Mesodermal cell (in vitro differentiated cells): ENCODE results near the gene SACM1L.
"Not testable (repeated sequence)": the region's sequence is repeated elsewhere in the genome, so short reads cannot be mapped to it uniquely, and the experiment has no call there.

Source experiments
- H3K27ac ChIP-seq: 2 replicates; pipeline ENCODE4 v1.7.0; 2013; ENCODE audit warnings: mild to moderate bottlenecking, low read depth, low read length, moderate library complexity; ENCODE audit not compliant: severe bottlenecking
- H3K36me3 ChIP-seq: 2 replicates; pipeline ENCODE4 v1.7.1; 2013; ENCODE audit warnings: mild to moderate bottlenecking, low read length, moderate library complexity; ENCODE audit not compliant: control insufficient read depth, insufficient read depth
- H3K4me1 ChIP-seq: one replicate; pipeline ENCODE4 v1.7.1; 2013; ENCODE audit warnings: mild to moderate bottlenecking, low read length; ENCODE audit not compliant: insufficient read depth, control insufficient read depth, poor library complexity, severe bottlenecking
- H3K4me3 ChIP-seq: 2 replicates; pipeline ENCODE4 v1.7.0; 2013; ENCODE audit warnings: low read length, control low read depth, mild to moderate bottlenecking; ENCODE audit not compliant: insufficient read depth, poor library complexity, severe bottlenecking; ENCODE audit errors: extremely low read depth
- H3K9me3 ChIP-seq: 2 replicates; pipeline ENCODE4 v1.7.1; 2013; ENCODE audit warnings: mild to moderate bottlenecking, low read length, moderate library complexity; ENCODE audit not compliant: control insufficient read depth
- WGBS, 2 experiments: methylation state at CpG; one replicate each; pipeline ENCODE4 v1.1.5; 2013; ENCODE audit warnings: missing lambda C conversion rate in 2 of 2; ENCODE audit not compliant: insufficient coverage in 2 of 2; 5-methylcytosine and 5-hydroxymethylcytosine counted together

The SACM1L gene

GRCh38 chr3:45692866-45693265 is 3.7 kb downstream of the SACM1L start:
- H3K36me3 ChIP-seq: peaks cover 47% of the 10 kb centered on the region
- H3K4me1 ChIP-seq: peaks cover 14% of the 10 kb centered on the region
- 100% methylated on average over 1 to 2 of the region's 3 CpGs for WGBS, 2 experiments
- no peak overlapping the region for H3K4me3 ChIP-seq
- H3K9me3 ChIP-seq: no peaks in the 10 kb centered on the region
- H3K27ac ChIP-seq: no peak overlapping the region

- 80% methylated on average over 1 of the region's 3 CpGs for WGBS, 2 experiments
- peaks cover 14% of the 10 kb centered on the region for H3K4me1 ChIP-seq
- H3K36me3 ChIP-seq: peaks cover 47% of the 10 kb centered on the region
- no peak overlapping the region for H3K4me3 ChIP-seq
- H3K27ac ChIP-seq: no peak overlapping the region
- H3K9me3 ChIP-seq: no peaks in the 10 kb centered on the region
These were observed 4.8 kb downstream of the SACM1L start for GRCh38 chr3:45693941-45694521.

- not testable (repeated sequence) for H3K4me3 ChIP-seq, H3K27ac ChIP-seq, H3K9me3 ChIP-seq
- 93 to 100% methylated on average over 2 of the region's 4 CpGs for WGBS, 2 experiments
- H3K36me3 ChIP-seq: peaks cover 49% of the 10 kb centered on the region
- peaks cover 14% of the 10 kb centered on the region for H3K4me1 ChIP-seq
These were observed 6.0 kb downstream of the SACM1L start for GRCh38 chr3:45695166-45695565.

- peaks cover 25% of the 10 kb centered on the region for H3K36me3 ChIP-seq
- no peaks in the 10 kb centered on the region for H3K9me3 ChIP-seq
- 80 to 94% methylated on average over 1 to 3 of the region's 6 CpGs for WGBS, 2 experiments
- no peak overlapping the region for H3K27ac ChIP-seq
- H3K4me3 ChIP-seq: no peak overlapping the region
- H3K4me1 ChIP-seq: no peaks in the 10 kb centered on the region
These were observed 11.4 kb downstream of the SACM1L start for GRCh38 chr3:45700570-45701073.

GRCh38 chr3:45701172-45701867 is 12.1 kb downstream of the SACM1L start:
- H3K4me1 ChIP-seq: no peaks in the 10 kb centered on the region
- no peaks in the 10 kb centered on the region for H3K9me3 ChIP-seq
- H3K27ac ChIP-seq: no peak overlapping the region
- WGBS, 2 experiments: 59 to 71% methylated on average over 5 to 7 of the region's 9 CpGs
- H3K36me3 ChIP-seq: peaks cover 23% of the 10 kb centered on the region
- H3K4me3 ChIP-seq: no peak overlapping the region

- H3K9me3 ChIP-seq: no peaks in the 10 kb centered on the region
- no peak overlapping the region for H3K4me3 ChIP-seq
- peaks cover 26% of the 10 kb centered on the region for H3K36me3 ChIP-seq
- no peaks in the 10 kb centered on the region for H3K4me1 ChIP-seq
- H3K27ac ChIP-seq: no peak overlapping the region
- 92 to 100% methylated on average over 1 to 4 of the region's 4 CpGs for WGBS, 2 experiments
These were observed 15.2 kb downstream of the SACM1L start for GRCh38 chr3:45704301-45704943.

- Histone ChIP-seq H3K4me3 (no peak overlapping the region), H3K27ac (no peak overlapping the region), H3K4me1 (no peaks in the 10 kb centered on the region), H3K36me3 (peaks cover 26% of the 10 kb centered on the region), H3K9me3 (no peaks in the 10 kb centered on the region)
- WGBS, 2 experiments: 79 to 100% methylated on average over 1 to 2 of the region's 2 CpGs
These were observed 16.9 kb downstream of the SACM1L start for GRCh38 chr3:45705839-45706808.

GRCh38 chr3:45711931-45712330 is 22.7 kb downstream of the SACM1L start:
- H3K36me3 ChIP-seq: peaks cover 56% of the 10 kb centered on the region
- WGBS, 2 experiments: 97 to 100% methylated on average over 4 of the region's 4 CpGs
- peak overlapping the region; percentile 80 for H3K27ac ChIP-seq
- H3K9me3 ChIP-seq: no peaks in the 10 kb centered on the region
- no peak overlapping the region for H3K4me3 ChIP-seq
- H3K4me1 ChIP-seq: peaks cover 17% of the 10 kb centered on the region

GRCh38 chr3:45712434-45713110 is 23.4 kb downstream of the SACM1L start:
- Histone ChIP-seq H3K27ac (peak overlapping the region; percentile 80), H3K4me3 (no peak overlapping the region), H3K9me3 (no peaks in the 10 kb centered on the region), H3K4me1 (peaks cover 17% of the 10 kb centered on the region), H3K36me3 (peaks cover 57% of the 10 kb centered on the region)
- 81 to 82% methylated on average over 6 to 7 of the region's 7 CpGs for WGBS, 2 experiments

- 84 to 94% methylated on average over 2 of the region's 2 CpGs for WGBS, 2 experiments
- H3K4me3 ChIP-seq: no peak overlapping the region
- H3K27ac ChIP-seq: no peak overlapping the region
- H3K36me3 ChIP-seq: peaks cover 63% of the 10 kb centered on the region
- H3K9me3 ChIP-seq: no peaks in the 10 kb centered on the region
- H3K4me1 ChIP-seq: peaks cover 17% of the 10 kb centered on the region
These were observed 26.7 kb downstream of the SACM1L start for GRCh38 chr3:45715945-45716344.
